NCI-H2081 treated with DMSO at 0.1 percent for 48 hours (cell line): ENCODE measurements around the gene LMF1.

Source experiments
- DNase-seq: peaks from one replicate; lab custom pipeline; 2025; lab: John Stamatoyannopoulos, UW

LMF1 gene

GRCh38 chr16:970766-971581, at the start of gene LMF1:
TSS of gene LMF1 (minus strand) at chr16:970984. CDS start at chr16:970980, 4 bp downstream.
- no peak for DNase-seq

DNA sequence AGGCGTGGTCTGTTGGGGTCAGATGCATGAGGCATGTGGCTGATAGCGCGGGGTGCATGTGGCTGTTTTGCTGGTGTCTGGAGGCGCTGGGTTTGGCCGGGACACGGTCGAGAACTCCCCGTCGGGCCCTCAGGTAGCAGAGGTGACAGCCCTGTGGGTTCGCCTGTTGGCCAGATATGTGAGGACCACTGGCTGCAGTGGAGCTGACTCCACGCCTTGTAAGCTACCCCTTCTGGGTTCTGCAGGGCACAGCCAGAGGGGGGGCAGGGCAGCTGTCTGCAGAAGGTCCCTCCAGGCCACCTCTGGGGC, 49.3 kb upstream of the LMF1 start:
- DNase-seq: no peak

DNA sequence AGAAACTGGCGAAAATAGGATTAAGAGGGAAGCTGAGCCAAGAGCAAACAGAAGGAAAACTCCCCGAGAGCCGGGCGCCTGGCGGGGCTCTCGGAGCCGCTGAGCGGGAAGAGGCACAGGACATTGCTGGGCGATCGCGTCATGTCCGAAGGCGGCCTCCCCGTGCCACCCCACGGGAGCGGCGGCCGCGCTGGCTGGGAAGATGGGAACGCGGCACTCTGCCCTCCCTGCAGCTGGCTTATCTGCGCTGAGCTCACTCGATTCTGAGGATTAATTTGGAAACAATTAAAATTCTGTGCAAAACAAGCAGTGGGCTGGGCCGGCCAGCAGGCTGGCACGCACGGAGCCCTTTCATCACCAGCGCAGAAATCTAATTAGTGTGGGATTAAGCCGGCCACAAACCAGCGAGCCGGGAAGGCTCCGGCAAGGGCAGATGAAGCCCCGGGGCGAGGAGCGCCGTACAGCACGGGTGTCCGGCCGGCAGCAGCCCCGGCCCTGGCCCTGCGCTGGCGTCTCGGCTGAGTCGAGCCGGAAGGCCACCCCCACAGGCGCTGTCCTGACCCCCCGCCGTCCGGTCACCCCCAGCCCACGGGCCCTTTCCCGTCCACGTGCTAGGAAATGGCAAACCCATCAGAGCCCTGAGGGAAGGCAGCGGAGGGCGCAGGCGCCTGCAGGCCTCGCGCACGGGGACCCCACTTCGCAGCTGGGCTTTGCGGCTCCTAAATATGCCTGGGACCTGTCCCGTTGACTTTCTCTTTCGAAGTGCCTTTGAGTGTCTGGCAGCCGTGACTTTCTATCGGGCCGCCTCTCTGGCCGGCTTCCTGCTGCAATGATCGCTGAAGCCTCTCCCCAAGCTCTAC, 48.7 kb upstream of the LMF1 start:
- no peak for DNase-seq

DNA sequence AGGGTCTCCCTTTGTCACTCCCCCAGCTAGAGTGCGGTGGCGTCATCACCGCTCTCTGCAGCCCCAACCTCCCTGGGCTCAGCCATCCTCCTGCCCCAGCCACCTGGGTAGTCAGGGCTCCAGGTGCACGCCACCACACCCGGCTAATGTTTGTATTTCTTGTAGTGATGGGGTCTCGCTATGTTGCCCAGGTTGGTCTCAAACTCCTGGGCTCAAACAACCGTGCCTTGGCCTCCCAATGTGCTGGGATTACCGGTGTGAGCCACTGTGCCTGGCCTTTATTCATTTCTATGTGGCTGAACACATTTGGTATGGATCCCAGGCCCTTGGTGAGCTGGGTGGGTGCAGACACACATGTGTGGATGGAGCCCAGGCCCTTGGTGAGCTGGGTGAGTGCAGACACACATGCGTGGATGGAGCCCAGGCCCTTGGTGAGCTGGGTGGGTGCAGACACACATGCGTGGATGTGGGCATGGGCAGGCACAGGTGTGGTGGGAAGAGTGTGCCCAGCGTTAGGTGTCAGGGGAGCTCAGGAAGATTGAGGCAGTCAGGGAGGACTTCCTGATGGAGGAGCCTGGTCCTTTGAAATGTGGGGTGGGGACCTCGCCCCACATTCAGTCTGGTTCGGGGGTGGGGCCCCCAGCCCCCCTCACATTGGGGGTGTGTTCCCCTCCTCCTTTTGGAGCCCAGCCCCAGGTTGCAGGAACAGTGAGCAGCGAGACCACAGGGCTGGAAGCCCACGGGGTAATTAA, 47.8 kb upstream of the LMF1 start:
- no peak for DNase-seq

DNA sequence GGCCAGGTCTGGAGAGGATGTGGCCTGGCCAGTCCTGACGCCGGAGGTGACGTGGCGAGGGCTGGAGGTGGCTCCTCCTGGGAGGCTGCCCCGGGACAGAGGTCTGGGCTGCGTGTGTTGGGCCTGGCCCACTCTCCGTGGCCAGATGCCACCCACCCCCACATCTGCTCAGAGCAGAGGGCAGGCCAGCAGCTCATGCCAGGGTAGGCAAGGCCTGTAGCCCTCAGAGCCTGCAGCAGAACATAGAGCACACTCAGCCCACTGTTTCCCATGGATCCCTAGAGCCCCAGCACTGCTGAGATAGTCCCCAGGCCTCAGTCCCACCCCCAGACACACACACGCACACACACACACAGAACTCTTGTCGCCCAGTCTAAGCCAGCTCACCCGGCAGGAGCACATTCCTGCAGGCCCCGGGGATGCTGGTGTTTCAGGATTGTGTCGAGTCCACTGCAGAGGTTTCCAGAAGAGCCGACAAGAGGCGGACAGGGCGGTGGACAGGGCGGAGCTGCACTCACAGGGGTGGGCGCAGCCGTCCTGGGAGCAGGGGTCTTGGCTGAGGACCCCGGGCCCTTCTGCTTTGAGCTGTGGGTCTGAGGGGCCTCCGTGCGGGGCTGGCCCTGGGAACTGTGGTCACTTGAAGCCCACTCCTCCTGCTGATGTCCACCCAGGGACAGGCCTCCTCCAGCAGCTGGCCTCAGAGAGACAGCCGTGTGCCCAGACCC, 44.1 kb upstream of the LMF1 start:
- no peak for DNase-seq

DNA sequence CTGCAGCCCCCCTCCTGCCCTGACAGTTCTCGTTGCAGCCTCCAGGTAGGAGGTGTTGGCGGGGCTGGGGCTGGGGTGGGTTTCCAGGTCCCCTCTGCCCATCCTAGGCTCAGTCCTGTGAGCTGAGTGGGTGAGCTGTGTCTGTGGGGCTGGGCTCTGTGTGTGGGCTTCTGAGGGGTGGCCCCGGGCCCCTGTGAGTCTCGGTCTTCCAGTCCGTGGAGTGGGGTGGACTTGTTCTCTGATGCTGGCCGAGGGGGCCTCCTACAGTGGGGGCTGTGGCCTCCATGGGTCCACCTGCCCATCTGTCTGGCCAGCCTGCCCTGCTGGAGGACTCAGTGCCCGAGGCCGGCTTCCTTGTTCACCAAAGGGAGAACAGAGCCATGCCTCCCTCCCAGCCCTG, 43.4 kb upstream of the LMF1 start:
- DNase-seq: no peak

DNA sequence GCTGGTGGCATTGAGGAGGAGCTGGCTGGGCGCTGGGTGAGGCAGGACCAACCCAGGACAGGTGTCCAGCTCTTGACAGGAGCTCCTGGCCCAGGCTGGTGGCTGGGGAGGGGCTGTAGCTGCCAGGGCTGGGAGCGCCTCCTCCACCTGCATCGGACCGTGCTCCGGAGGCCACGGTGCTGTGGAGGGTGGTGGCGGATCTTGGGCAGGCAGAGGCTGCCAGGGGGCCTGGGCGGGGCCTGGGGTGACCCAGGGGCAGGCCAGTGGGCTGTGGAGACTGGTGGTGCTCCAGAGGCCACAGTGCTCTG, 42.8 kb upstream of the LMF1 start:
- DNase-seq: no peak

DNA sequence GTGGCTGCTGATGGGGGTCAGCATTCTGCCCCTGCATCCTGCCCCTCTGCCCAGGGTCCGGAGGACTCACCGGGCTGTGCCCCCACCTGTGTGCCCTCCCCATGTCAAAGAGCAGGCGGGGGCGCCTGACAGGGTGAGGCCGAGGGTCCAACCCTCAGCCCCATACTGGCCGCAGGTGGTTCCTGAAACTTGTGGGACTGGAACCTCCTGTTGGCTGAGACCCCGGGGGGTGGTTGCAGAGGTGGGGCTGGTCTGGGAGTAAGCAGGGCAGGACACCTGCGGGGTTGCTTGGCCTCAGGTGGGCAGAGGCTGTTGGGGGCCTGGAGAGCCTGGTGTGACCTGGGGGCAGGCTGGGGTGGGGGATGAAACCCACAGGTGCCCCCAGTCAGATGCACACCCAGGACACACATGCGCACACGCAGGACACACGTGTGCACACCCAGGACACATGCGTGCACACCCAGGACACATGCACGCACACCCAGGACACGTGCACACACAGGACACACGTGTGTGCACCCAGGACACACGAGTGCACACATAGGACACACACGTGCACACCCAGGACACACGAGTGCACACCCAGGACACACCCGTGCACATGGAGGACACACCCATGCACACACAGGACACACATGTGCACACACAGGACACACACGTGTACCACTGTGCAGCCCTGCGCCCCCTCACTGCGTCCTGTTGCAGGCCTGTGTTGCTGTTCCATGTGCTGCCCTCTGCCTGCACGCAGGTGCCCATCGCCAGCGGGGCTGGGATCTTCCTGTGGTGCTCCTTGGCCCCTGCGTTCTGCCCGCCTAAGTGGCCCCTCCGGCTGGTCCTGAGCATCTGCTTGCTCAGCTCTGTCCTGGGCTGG, 42.2 kb upstream of the LMF1 start:
- no peak for DNase-seq

- no peak for DNase-seq
Observed at GRCh38 chr16:1012135-1012534, 41.4 kb upstream of the LMF1 start.

GRCh38 chr16:1011316-1012082, 40.7 kb upstream of the LMF1 start:
- no peak for DNase-seq

DNA sequence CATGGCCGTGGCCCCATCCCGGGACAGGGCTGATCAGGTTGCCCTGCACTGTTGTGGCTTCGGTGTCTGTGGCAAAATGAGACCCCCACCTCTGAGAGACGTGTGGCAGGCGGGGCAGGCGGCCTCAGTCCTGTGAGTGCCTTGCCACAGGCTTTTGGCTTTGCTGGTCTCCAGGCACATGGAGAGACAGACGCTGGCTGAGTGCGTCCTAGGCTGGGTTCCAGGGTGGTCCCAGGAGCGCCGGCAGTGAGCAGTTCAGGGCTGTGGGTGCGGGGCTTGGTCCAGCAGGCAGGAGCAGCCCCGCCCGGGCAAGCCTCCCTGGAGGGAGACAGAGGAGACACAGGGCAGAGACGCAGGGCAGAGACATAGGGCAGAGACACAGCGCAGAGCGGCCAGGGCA, 40.0 kb upstream of the LMF1 start:
- DNase-seq: no peak

- DNase-seq: no peak
Observed at GRCh38 chr16:1010251-1010650, 39.5 kb upstream of the LMF1 start.

DNA sequence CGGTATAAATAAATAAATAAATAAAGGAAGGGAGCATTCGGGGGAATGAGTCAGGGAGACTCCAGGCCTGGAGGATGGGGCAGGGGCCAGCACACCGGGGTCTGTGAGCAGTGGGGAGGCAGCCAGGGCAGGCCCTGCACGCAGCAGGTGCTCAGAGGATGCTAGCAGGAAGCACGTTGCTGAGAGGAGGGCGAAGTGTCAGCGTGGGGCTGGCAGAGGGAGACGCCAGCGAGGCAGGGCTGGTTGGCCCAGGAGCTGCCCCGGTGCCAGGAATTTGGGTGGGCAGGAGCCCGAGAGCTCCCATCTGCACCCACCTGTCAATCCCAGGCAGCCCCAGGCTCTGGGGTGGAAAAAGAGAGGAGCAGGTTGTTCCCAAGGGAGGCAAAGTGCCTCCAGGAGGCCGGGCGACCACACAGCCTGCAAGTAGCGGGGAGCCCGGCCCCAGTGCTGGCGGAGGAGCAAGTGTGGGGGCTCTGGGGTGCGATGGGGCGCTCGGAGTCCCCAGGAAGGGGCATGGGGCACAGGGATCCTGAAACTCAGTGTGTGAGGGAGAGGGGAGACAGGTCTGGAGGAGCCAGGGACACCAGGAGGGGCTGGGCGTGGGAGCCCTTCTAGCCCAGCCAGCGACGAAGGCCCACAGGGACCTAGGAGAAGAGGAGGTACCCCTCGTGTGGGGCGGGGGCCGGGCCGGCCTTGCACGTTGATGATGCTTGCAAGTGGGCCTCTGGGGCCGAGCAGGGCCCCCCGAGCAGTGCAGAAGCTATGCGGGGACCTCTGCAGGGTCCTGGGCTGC, 38.8 kb upstream of the LMF1 start:
- no peak for DNase-seq

GRCh38 chr16:1008085-1008484, 37.3 kb upstream of the LMF1 start:
- DNase-seq: no peak

DNA sequence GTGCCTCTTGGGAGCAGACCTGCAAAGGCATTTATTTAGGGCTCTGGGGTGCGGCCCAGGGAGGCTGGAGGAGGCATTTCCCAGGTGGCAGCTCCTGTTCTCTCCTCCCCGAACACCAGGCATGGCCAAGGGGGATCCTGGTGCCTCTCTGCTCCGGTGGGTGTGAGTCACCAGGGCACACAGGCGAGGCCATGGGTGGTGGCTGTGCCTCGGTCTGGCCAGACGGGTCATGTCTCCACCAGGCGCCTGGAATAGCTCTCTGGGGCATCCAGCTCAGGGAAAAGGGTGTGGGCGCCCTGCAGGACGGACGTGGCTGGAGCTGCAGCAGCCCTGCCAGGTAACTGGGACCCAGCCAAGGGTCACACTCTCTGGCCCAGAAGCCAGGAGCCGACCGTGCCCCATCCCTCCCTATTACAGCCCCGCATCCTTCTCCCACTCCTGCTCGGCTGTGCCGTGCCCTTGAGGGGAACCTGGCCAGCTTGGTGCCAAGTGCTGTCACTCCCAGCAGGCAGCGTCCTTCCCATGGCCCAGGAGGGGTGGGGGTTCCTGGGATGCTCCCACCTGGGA, 36.6 kb upstream of the LMF1 start:
- DNase-seq: no peak

GRCh38 chr16:1006781-1007180, 36.0 kb upstream of the LMF1 start:
- DNase-seq: no peak

DNA sequence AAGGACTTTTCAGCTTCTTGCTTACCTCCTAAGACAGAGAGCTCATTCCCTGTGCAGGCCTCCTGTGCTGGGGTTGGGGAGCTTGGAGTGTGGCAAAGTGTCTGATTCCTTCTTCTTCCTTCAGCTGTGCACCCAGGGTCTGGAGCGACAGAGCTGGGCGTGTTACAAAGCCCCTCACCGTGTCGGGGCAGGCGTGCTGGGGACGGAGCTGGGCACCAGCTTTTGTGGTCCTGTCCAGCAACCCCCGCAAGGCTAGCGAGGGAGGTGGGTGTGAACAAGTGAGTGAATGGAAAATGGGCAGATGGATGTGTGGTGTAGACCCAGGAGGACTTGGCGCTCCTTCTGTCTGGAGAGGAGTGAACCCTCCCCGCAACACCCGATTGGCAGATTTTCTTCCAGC, 34.5 kb upstream of the LMF1 start:
- DNase-seq: no peak

DNA sequence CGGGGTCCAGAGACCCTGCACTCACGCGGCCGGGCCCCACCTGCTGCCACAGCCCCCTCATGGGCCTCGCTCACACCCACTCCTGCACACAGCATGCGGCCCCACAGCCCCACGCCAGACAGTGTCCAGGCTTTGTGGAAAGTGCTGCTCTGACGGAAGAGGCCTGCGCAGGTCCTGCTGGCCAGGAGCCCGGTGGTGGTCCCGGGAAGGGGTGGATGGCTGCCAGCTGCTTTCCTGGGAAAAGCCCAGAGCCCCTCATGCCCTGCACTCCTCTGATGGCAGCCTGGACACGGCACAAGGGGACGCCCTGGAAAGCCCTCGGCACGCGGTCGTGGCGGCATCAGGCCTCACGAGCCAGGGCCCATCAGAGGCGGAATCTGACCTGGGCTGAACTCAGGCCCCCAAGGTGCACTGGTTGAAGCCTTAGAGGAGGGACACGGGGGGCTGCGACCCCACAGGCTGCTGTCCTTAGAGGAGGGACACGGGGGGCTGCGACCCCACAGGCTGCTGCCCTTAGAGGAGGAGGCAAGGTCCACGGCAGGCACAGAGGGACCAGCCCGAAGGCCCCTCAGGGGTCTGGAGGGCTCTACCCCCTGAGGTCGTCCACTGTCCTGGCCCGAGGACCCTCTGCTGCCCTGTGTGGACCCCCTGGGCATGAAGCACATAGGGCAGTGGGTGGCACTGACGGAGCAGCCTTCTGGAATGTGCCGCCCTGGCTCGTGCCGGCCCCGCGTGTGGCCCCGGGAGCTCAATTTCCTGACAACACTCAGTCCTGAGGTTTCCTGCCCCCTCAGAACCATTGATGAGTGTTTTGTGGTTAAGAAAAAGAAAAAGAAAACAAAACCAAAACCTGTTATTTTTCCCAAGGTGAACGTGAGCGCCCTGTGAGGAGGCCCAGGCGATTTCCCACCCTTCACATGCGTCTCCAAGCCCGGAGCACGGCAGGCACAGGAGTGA, 32.9 kb upstream of the LMF1 start:
- DNase-seq: no peak
